ENCODE results near the gene KCNN4.

Gene KCNN4

GRCh38 chr19:43719378-43719868 is 61.4 kb downstream of the KCNN4 start:
- Histone ChIP-seq H3K9ac (ENCODE audit: low read depth, low read length) (no peak overlapping the region), H3K36me3 (ENCODE audit: control insufficient read depth, insufficient read depth, low read length) (no peaks in the 10 kb centered on the region), H3K9me3 (ENCODE audit: control insufficient read depth, insufficient read depth, low read length) (no peaks in the 10 kb centered on the region), H3K4me3 (ENCODE audit: low read depth, low read length) (no peak overlapping the region), H3K4me1 (ENCODE audit: control insufficient read depth, insufficient read depth, low read length) (no peaks in the 10 kb centered on the region), H3K27me3 (ENCODE audit: control insufficient read depth, insufficient read depth, low read length) (no peaks in the 10 kb centered on the region)

GRCh38 chr19:43718627-43719377 is 62.0 kb downstream of the KCNN4 start:
- no peaks in the 10 kb centered on the region for H3K36me3 ChIP-seq (ENCODE audit: control insufficient read depth, insufficient read depth, low read length)

More at GRCh38 chr19:43718627-43719377, 62.0 kb downstream of the KCNN4 start:
- Histone ChIP-seq H3K9me3 (ENCODE audit: control insufficient read depth, insufficient read depth, low read length) (no peaks in the 10 kb centered on the region), H3K27me3 (ENCODE audit: control insufficient read depth, insufficient read depth, low read length) (no peaks in the 10 kb centered on the region), H3K4me1 (ENCODE audit: control insufficient read depth, insufficient read depth, low read length) (no peaks in the 10 kb centered on the region), H3K4me3 (ENCODE audit: low read depth, low read length) (no peak overlapping the region), H3K9ac (ENCODE audit: low read depth, low read length) (no peak overlapping the region)

Data from iPS-15b (cell line).